Mesendoderm (in vitro differentiated cells): ENCODE results near the gene ATP8A1.

Experiments
- DNase-seq: peaks from one replicate; pipeline ENCODE4 v3.0.0; 2013
- H2AK5ac ChIP-seq: 2 replicates; pipeline ENCODE4 v1.6.1; 2013; ENCODE audit warnings: low read length, inconsistent platforms
- H2BK120ac ChIP-seq: 2 replicates; pipeline ENCODE4 v1.6.1; 2013; ENCODE audit warnings: low read depth, mild to moderate bottlenecking, low read length, moderate library complexity, mixed read lengths
- H2BK15ac ChIP-seq: replicated peaks from 2 replicates; pipeline ENCODE4 v1.6.1; 2013; ENCODE audit warnings: low read depth, mild to moderate bottlenecking, moderate library complexity
- H2BK5ac ChIP-seq: 2 replicates; pipeline ENCODE4 v1.6.1; 2013; ENCODE audit warnings: low read length, inconsistent platforms
- H3K18ac ChIP-seq: 2 replicates; pipeline ENCODE4 v1.6.1; 2013; ENCODE audit warnings: mild to moderate bottlenecking, low read length, mixed read lengths
- H3K23ac ChIP-seq: one replicate; pipeline ENCODE4 v1.6.1; 2013; ENCODE audit warnings: low read length
- H3K27ac ChIP-seq: 2 replicates; pipeline ENCODE4 v1.5.1; 2013; ENCODE audit warnings: low read depth, mild to moderate bottlenecking, inconsistent platforms, low read length, moderate library complexity
- H3K27me3 ChIP-seq: 2 replicates; pipeline ENCODE4 v1.6.1; 2013; ENCODE audit warnings: low read length, control low read depth, mild to moderate bottlenecking, inconsistent platforms; ENCODE audit not compliant: insufficient read depth, poor library complexity
- H3K36me3 ChIP-seq: 2 replicates; pipeline ENCODE4 v1.6.1; 2013; ENCODE audit warnings: low read length, inconsistent platforms; ENCODE audit not compliant: control insufficient read depth, insufficient read depth
- H3K4ac ChIP-seq: one replicate; pipeline ENCODE4 v1.6.1; 2013; ENCODE audit warnings: low read depth, mild to moderate bottlenecking, low read length, moderate library complexity
- H3K4me1 ChIP-seq: 2 replicates; pipeline ENCODE4 v1.6.1; 2013; ENCODE audit warnings: low read depth, low read length, inconsistent platforms; ENCODE audit not compliant: control insufficient read depth
- H3K4me2 ChIP-seq: 2 replicates; pipeline ENCODE4 v1.6.1; 2013; ENCODE audit warnings: low read length
- H3K4me3 ChIP-seq: 2 replicates; pipeline ENCODE4 v1.5.1; 2013; ENCODE audit warnings: mild to moderate bottlenecking, low read length
- H3K56ac ChIP-seq: one replicate; pipeline ENCODE4 v1.6.1; 2013; ENCODE audit warnings: low read length
- H3K79me1 ChIP-seq: 2 replicates; pipeline ENCODE4 v1.6.1; 2013; ENCODE audit warnings: low read length, inconsistent platforms
- H3K79me2 ChIP-seq: 2 replicates; pipeline ENCODE4 v1.6.1; 2013; ENCODE audit warnings: mild to moderate bottlenecking, low read length; ENCODE audit not compliant: control insufficient read depth, insufficient read depth
- H3K9ac ChIP-seq: 2 replicates; pipeline ENCODE4 v1.6.1; 2013; ENCODE audit warnings: low read length, inconsistent platforms
- H4K5ac ChIP-seq: one replicate; pipeline ENCODE4 v1.6.1; 2013; ENCODE audit warnings: low read length
- H4K8ac ChIP-seq: one replicate; pipeline ENCODE4 v1.6.1; 2013; ENCODE audit warnings: low read depth, mild to moderate bottlenecking, control low read depth, low read length, moderate library complexity
- WGBS: extraction: QIAGEN DNeasy Blood & Tissue Kit; methylation state at CpG from one replicate; pipeline ENCODE4 v1.1.7; 2013; ENCODE audit warnings: low lambda C conversion rate, missing lambda C conversion rate; ENCODE audit not compliant: insufficient coverage; ENCODE audit errors: extremely low coverage; 5-methylcytosine and 5-hydroxymethylcytosine counted together

ATP8A1 gene

GRCh38 chr4:42618023-42618422 lies 38.9 kb downstream of the ATP8A1 start:
- no peak overlapping the region for H3K18ac ChIP-seq
- H3K36me3 ChIP-seq: no peaks in the 10 kb centered on the region
- H3K27me3 ChIP-seq: no peaks in the 10 kb centered on the region
- H3K79me2 ChIP-seq: no peaks in the 10 kb centered on the region
- DNase-seq: no peak
- H3K4me1 ChIP-seq: peaks cover 2% of the 10 kb centered on the region
- H3K4me3 ChIP-seq: no peak overlapping the region
- H3K56ac ChIP-seq: no peak overlapping the region
- H3K79me1 ChIP-seq: no peaks in the 10 kb centered on the region
- H3K23ac ChIP-seq: no peak overlapping the region
- H4K8ac ChIP-seq: no peak overlapping the region
- H2BK120ac ChIP-seq: no peak overlapping the region
- WGBS: no CpG with 5 or more reads among the region's 2 CpGs
- H3K4me2 ChIP-seq: no peak overlapping the region
- H2AK5ac ChIP-seq: no peak overlapping the region
- no peak overlapping the region for H3K27ac ChIP-seq
- no peak overlapping the region for H4K5ac ChIP-seq
- H3K4ac ChIP-seq: no peak overlapping the region
- H2BK15ac ChIP-seq: no peak overlapping the region
- H2BK5ac ChIP-seq: no peak overlapping the region
- no peak overlapping the region for H3K9ac ChIP-seq

- no peaks in the 10 kb centered on the region for H3K27me3 ChIP-seq
- peaks cover 2% of the 10 kb centered on the region for H3K4me1 ChIP-seq
- DNase-seq: peak; percentile 21
- no CpG with 5 or more reads among the region's 2 CpGs for WGBS
- H3K79me1 ChIP-seq: no peaks in the 10 kb centered on the region
- H3K9ac ChIP-seq: no peak overlapping the region
- H3K79me2 ChIP-seq: no peaks in the 10 kb centered on the region
- H4K5ac ChIP-seq: no peak overlapping the region
- H3K36me3 ChIP-seq: no peaks in the 10 kb centered on the region
- H3K4ac ChIP-seq: no peak overlapping the region
- H2BK120ac ChIP-seq: no peak overlapping the region
- no peak overlapping the region for H3K4me3 ChIP-seq
- H3K23ac ChIP-seq: no peak overlapping the region
- no peak overlapping the region for H2AK5ac ChIP-seq
- no peak overlapping the region for H3K56ac ChIP-seq
- no peak overlapping the region for H3K4me2 ChIP-seq
- H3K18ac ChIP-seq: no peak overlapping the region
- H4K8ac ChIP-seq: no peak overlapping the region
- H2BK15ac ChIP-seq: no peak overlapping the region
- no peak overlapping the region for H3K27ac ChIP-seq
- H2BK5ac ChIP-seq: no peak overlapping the region
Measured at GRCh38 chr4:42617030-42617429, 39.9 kb downstream of the ATP8A1 start.

GRCh38 chr4:42616572-42616971 lies 40.3 kb downstream of the ATP8A1 start:
- no peak for DNase-seq
- WGBS: no CpG with 5 or more reads among the region's 6 CpGs
- Histone ChIP-seq H3K4me3 (no peak overlapping the region), H2BK5ac (no peak overlapping the region), H3K9ac (no peak overlapping the region), H4K5ac (no peak overlapping the region), H3K4me1 (peaks cover 4% of the 10 kb centered on the region), H3K4ac (no peak overlapping the region), H2AK5ac (no peak overlapping the region), H3K18ac (no peak overlapping the region), H3K4me2 (no peak overlapping the region), H3K27me3 (no peaks in the 10 kb centered on the region), H3K23ac (no peak overlapping the region), H3K27ac (no peak overlapping the region), H2BK120ac (no peak overlapping the region), H4K8ac (no peak overlapping the region), H3K56ac (no peak overlapping the region), H3K36me3 (no peaks in the 10 kb centered on the region), H3K79me1 (no peaks in the 10 kb centered on the region), H2BK15ac (no peak overlapping the region), H3K79me2 (no peaks in the 10 kb centered on the region)

GRCh38 chr4:42615131-42615763 lies 41.7 kb downstream of the ATP8A1 start:
- H3K23ac ChIP-seq: no peak overlapping the region
- no peak overlapping the region for H2BK5ac ChIP-seq
- H4K5ac ChIP-seq: no peak overlapping the region
- H2AK5ac ChIP-seq: no peak overlapping the region
- no peaks in the 10 kb centered on the region for H3K79me2 ChIP-seq
- no peak overlapping the region for H2BK15ac ChIP-seq
- H3K27ac ChIP-seq: no peak overlapping the region
- H3K4me3 ChIP-seq: no peak overlapping the region
- H3K56ac ChIP-seq: no peak overlapping the region
- peaks cover 4% of the 10 kb centered on the region for H3K4me1 ChIP-seq
- no peaks in the 10 kb centered on the region for H3K79me1 ChIP-seq
- H3K4ac ChIP-seq: no peak overlapping the region
- H3K18ac ChIP-seq: no peak overlapping the region
- no peaks in the 10 kb centered on the region for H3K27me3 ChIP-seq
- no peak for DNase-seq
- no peak overlapping the region for H4K8ac ChIP-seq
- no peaks in the 10 kb centered on the region for H3K36me3 ChIP-seq
- H3K9ac ChIP-seq: no peak overlapping the region
- H3K4me2 ChIP-seq: no peak overlapping the region
- no peak overlapping the region for H2BK120ac ChIP-seq
- WGBS: no CpG with 5 or more reads among the region's 2 CpGs

- Histone ChIP-seq H3K27ac (no peak overlapping the region), H3K79me2 (no peaks in the 10 kb centered on the region), H3K4ac (no peak overlapping the region), H3K79me1 (no peaks in the 10 kb centered on the region), H3K18ac (no peak overlapping the region), H3K4me1 (peaks cover 4% of the 10 kb centered on the region), H2AK5ac (no peak overlapping the region), H3K27me3 (no peaks in the 10 kb centered on the region), H4K5ac (no peak overlapping the region), H3K4me3 (no peak overlapping the region), H2BK5ac (no peak overlapping the region), H3K36me3 (no peaks in the 10 kb centered on the region), H2BK120ac (no peak overlapping the region), H3K23ac (no peak overlapping the region), H4K8ac (no peak overlapping the region), H3K56ac (no peak overlapping the region), H3K4me2 (no peak overlapping the region), H2BK15ac (no peak overlapping the region), H3K9ac (no peak overlapping the region)
- no CpG with 5 or more reads among the region's 1 CpG for WGBS
- DNase-seq: no peak
Measured at GRCh38 chr4:42612898-42613297, 44.0 kb downstream of the ATP8A1 start.

GRCh38 chr4:42610941-42611340 lies 46.0 kb downstream of the ATP8A1 start:
- no peak overlapping the region for H3K18ac ChIP-seq
- H2BK15ac ChIP-seq: no peak overlapping the region
- H3K4me2 ChIP-seq: no peak overlapping the region
- no peak overlapping the region for H3K27ac ChIP-seq
- H4K5ac ChIP-seq: no peak overlapping the region
- no peak overlapping the region for H3K56ac ChIP-seq
- H3K4ac ChIP-seq: no peak overlapping the region
- H3K36me3 ChIP-seq: no peaks in the 10 kb centered on the region
- no peak overlapping the region for H3K23ac ChIP-seq
- H3K79me2 ChIP-seq: no peaks in the 10 kb centered on the region
- no peak overlapping the region for H2BK120ac ChIP-seq
- no peak overlapping the region for H3K9ac ChIP-seq
- no peaks in the 10 kb centered on the region for H3K27me3 ChIP-seq
- H3K4me1 ChIP-seq: peaks cover 2% of the 10 kb centered on the region
- no peak overlapping the region for H3K4me3 ChIP-seq
- H2BK5ac ChIP-seq: no peak overlapping the region
- H4K8ac ChIP-seq: no peak overlapping the region
- no peaks in the 10 kb centered on the region for H3K79me1 ChIP-seq
- no CpG with 5 or more reads among the region's 4 CpGs for WGBS
- no peak overlapping the region for H2AK5ac ChIP-seq
- DNase-seq: peak; percentile 91
